ENCODE measurements around the gene KRT23.

KRT23 gene

GRCh38 chr17:40937384-40937819 is at the start of gene KRT23:
TSS of gene KRT23 (minus strand) at chr17:40937646. CDS start at chr17:40936603, 1,043 bp downstream.
- no peak for DNase-seq (ENCODE audit: low read depth in 2 of 3, low spot score in 2 of 3)

GRCh38 chr17:40986920-40987319 is 49.5 kb upstream of the KRT23 start:
- no peak for DNase-seq (ENCODE audit: low read depth in 2 of 3, low spot score in 2 of 3)

- no peak for DNase-seq (ENCODE audit: low read depth in 2 of 3, low spot score in 2 of 3)
These were observed 46.8 kb upstream of the KRT23 start, which contains the start of gene KRT40 for GRCh38 chr17:40984226-40984625. TSS of gene KRT40 (minus strand) at chr17:40984326. CDS start at chr17:40984273, 53 bp downstream.

GRCh38 chr17:40981115-40981514 is 43.7 kb upstream of the KRT23 start:
- no peak for DNase-seq (ENCODE audit: low read depth in 2 of 3, low spot score in 2 of 3)

GRCh38 chr17:40980596-40980995 is 43.1 kb upstream of the KRT23 start:
- no peak for DNase-seq (ENCODE audit: low read depth in 2 of 3, low spot score in 2 of 3)

- no peak for DNase-seq (ENCODE audit: low read depth in 2 of 3, low spot score in 2 of 3)
These were observed 42.7 kb upstream of the KRT23 start for GRCh38 chr17:40980117-40980516.

- no peak for DNase-seq (ENCODE audit: low read depth in 2 of 3, low spot score in 2 of 3)
These were observed 41.2 kb upstream of the KRT23 start for GRCh38 chr17:40978575-40979151.

GRCh38 chr17:40975516-40975915 is 38.1 kb upstream of the KRT23 start:
- DNase-seq (ENCODE audit: low read depth in 2 of 3, low spot score in 2 of 3): no peak

GRCh38 chr17:40974366-40974765 is 36.9 kb upstream of the KRT23 start:
- no peak for DNase-seq (ENCODE audit: low read depth in 2 of 3, low spot score in 2 of 3)

GRCh38 chr17:40967582-40967981 is 30.1 kb upstream of the KRT23 start:
- no peak for DNase-seq (ENCODE audit: low read depth in 2 of 3, low spot score in 2 of 3)

- DNase-seq (ENCODE audit: low read depth in 2 of 3, low spot score in 2 of 3): no peak
These were observed 29.4 kb upstream of the KRT23 start, which contains the start of gene KRT39 for GRCh38 chr17:40966848-40967247. TSS of gene KRT39 (minus strand) at chr17:40966948. CDS start at chr17:40966856, 92 bp downstream.

- DNase-seq (ENCODE audit: low read depth in 2 of 3, low spot score in 2 of 3): no peak
These were observed 26.4 kb upstream of the KRT23 start for GRCh38 chr17:40963838-40964237.

- no peak for DNase-seq (ENCODE audit: low read depth in 2 of 3, low spot score in 2 of 3)
These were observed 24.7 kb upstream of the KRT23 start for GRCh38 chr17:40962059-40962561.

GRCh38 chr17:40961591-40961990 is 24.1 kb upstream of the KRT23 start:
- DNase-seq (ENCODE audit: low read depth in 2 of 3, low spot score in 2 of 3): no peak

GRCh38 chr17:40960144-40960543 is 22.7 kb upstream of the KRT23 start:
- no peak for DNase-seq (ENCODE audit: low read depth in 2 of 3, low spot score in 2 of 3)

GRCh38 chr17:40958086-40958953 is 20.9 kb upstream of the KRT23 start:
- no peak for DNase-seq (ENCODE audit: low read depth in 2 of 3, low spot score in 2 of 3)

GRCh38 chr17:40956401-40957254 is 19.2 kb upstream of the KRT23 start:
- no peak for DNase-seq (ENCODE audit: low read depth in 2 of 3, low spot score in 2 of 3)

GRCh38 chr17:40953881-40954280 is 16.4 kb upstream of the KRT23 start:
- no peak for DNase-seq (ENCODE audit: low read depth in 2 of 3, low spot score in 2 of 3)

- no peak for DNase-seq (ENCODE audit: low read depth in 2 of 3, low spot score in 2 of 3)
These were observed 15.2 kb upstream of the KRT23 start for GRCh38 chr17:40952661-40953060.

- DNase-seq (ENCODE audit: low read depth in 2 of 3, low spot score in 2 of 3): no peak
These were observed 14.7 kb upstream of the KRT23 start for GRCh38 chr17:40952154-40952553.

- no peak for DNase-seq (ENCODE audit: low read depth in 2 of 3, low spot score in 2 of 3)
These were observed 13.7 kb upstream of the KRT23 start for GRCh38 chr17:40951011-40951622.

Data from activated CD8-positive, alpha-beta memory T cell treated with anti-CD3 and anti-CD28 coated beads for 48 hours (primary cell).